Mesendoderm (in vitro differentiated cells): Measurements from ENCODE around the gene TMEM9.

Experiments used
- DNase-seq: peaks from one replicate; pipeline ENCODE4 v3.0.0; 2013
- H2AK5ac ChIP-seq: 2 replicates; pipeline ENCODE4 v1.6.1; 2013; ENCODE audit warnings: low read length, inconsistent platforms
- H2BK120ac ChIP-seq: 2 replicates; pipeline ENCODE4 v1.6.1; 2013; ENCODE audit warnings: low read depth, mild to moderate bottlenecking, low read length, moderate library complexity, mixed read lengths
- H2BK15ac ChIP-seq: replicated peaks from 2 replicates; pipeline ENCODE4 v1.6.1; 2013; ENCODE audit warnings: low read depth, mild to moderate bottlenecking, moderate library complexity
- H2BK5ac ChIP-seq: 2 replicates; pipeline ENCODE4 v1.6.1; 2013; ENCODE audit warnings: low read length, inconsistent platforms
- H3K18ac ChIP-seq: 2 replicates; pipeline ENCODE4 v1.6.1; 2013; ENCODE audit warnings: mild to moderate bottlenecking, low read length, mixed read lengths
- H3K23ac ChIP-seq: one replicate; pipeline ENCODE4 v1.6.1; 2013; ENCODE audit warnings: low read length
- H3K27ac ChIP-seq: 2 replicates; pipeline ENCODE4 v1.5.1; 2013; ENCODE audit warnings: low read depth, mild to moderate bottlenecking, inconsistent platforms, low read length, moderate library complexity
- H3K27me3 ChIP-seq: 2 replicates; pipeline ENCODE4 v1.6.1; 2013; ENCODE audit warnings: low read length, control low read depth, mild to moderate bottlenecking, inconsistent platforms; ENCODE audit not compliant: insufficient read depth, poor library complexity
- H3K36me3 ChIP-seq: 2 replicates; pipeline ENCODE4 v1.6.1; 2013; ENCODE audit warnings: low read length, inconsistent platforms; ENCODE audit not compliant: control insufficient read depth, insufficient read depth
- H3K4ac ChIP-seq: one replicate; pipeline ENCODE4 v1.6.1; 2013; ENCODE audit warnings: low read depth, mild to moderate bottlenecking, low read length, moderate library complexity
- H3K4me1 ChIP-seq: 2 replicates; pipeline ENCODE4 v1.6.1; 2013; ENCODE audit warnings: low read depth, low read length, inconsistent platforms; ENCODE audit not compliant: control insufficient read depth
- H3K4me2 ChIP-seq: 2 replicates; pipeline ENCODE4 v1.6.1; 2013; ENCODE audit warnings: low read length
- H3K4me3 ChIP-seq: 2 replicates; pipeline ENCODE4 v1.5.1; 2013; ENCODE audit warnings: mild to moderate bottlenecking, low read length
- H3K56ac ChIP-seq: one replicate; pipeline ENCODE4 v1.6.1; 2013; ENCODE audit warnings: low read length
- H3K79me1 ChIP-seq: 2 replicates; pipeline ENCODE4 v1.6.1; 2013; ENCODE audit warnings: low read length, inconsistent platforms
- H3K79me2 ChIP-seq: 2 replicates; pipeline ENCODE4 v1.6.1; 2013; ENCODE audit warnings: mild to moderate bottlenecking, low read length; ENCODE audit not compliant: control insufficient read depth, insufficient read depth
- H3K9ac ChIP-seq: 2 replicates; pipeline ENCODE4 v1.6.1; 2013; ENCODE audit warnings: low read length, inconsistent platforms
- H4K5ac ChIP-seq: one replicate; pipeline ENCODE4 v1.6.1; 2013; ENCODE audit warnings: low read length
- H4K8ac ChIP-seq: one replicate; pipeline ENCODE4 v1.6.1; 2013; ENCODE audit warnings: low read depth, mild to moderate bottlenecking, control low read depth, low read length, moderate library complexity
- WGBS: extraction: QIAGEN DNeasy Blood & Tissue Kit; methylation state at CpG from one replicate; pipeline ENCODE4 v1.1.7; 2013; ENCODE audit warnings: low lambda C conversion rate, missing lambda C conversion rate; ENCODE audit not compliant: insufficient coverage; ENCODE audit errors: extremely low coverage; 5-methylcytosine and 5-hydroxymethylcytosine counted together

Gene TMEM9

DNA sequence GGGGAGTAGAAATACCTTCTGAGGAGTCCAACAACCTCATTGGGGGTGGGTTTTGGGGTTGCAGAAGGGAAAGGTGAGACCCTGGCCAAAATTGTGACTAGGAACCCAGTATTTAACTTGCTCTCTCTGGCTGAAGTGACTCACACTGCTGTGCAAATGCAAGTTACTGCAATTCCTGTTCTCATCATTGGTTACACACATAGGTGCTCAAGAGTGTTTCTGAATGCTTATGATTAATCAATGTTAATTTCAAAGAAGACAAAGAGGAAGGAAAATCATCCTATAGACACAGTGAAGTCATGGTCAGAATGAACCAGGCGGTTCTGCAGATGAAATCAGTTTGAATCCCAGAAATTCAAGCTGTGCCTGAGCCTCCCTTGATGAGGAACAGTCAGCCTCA is 30.4 kb downstream of the TMEM9 start:
- Histone ChIP-seq H3K36me3 (no peaks in the 10 kb centered on the region), H3K4me2 (no peak overlapping the region), H3K56ac (no peak overlapping the region), H3K4ac (no peak overlapping the region), H2AK5ac (no peak overlapping the region), H3K4me1 (no peaks in the 10 kb centered on the region), H3K27ac (no peak overlapping the region), H4K8ac (no peak overlapping the region), H3K9ac (no peak overlapping the region), H3K79me1 (no peaks in the 10 kb centered on the region), H3K4me3 (no peak overlapping the region), H3K79me2 (no peaks in the 10 kb centered on the region), H2BK15ac (no peak overlapping the region), H3K27me3 (no peaks in the 10 kb centered on the region), H3K23ac (no peak overlapping the region), H3K18ac (no peak overlapping the region), H2BK120ac (no peak overlapping the region), H4K5ac (no peak overlapping the region), H2BK5ac (no peak overlapping the region)
- DNase-seq, result no peak
- no CpG with 5 or more reads among the region's 1 CpG for WGBS

DNA sequence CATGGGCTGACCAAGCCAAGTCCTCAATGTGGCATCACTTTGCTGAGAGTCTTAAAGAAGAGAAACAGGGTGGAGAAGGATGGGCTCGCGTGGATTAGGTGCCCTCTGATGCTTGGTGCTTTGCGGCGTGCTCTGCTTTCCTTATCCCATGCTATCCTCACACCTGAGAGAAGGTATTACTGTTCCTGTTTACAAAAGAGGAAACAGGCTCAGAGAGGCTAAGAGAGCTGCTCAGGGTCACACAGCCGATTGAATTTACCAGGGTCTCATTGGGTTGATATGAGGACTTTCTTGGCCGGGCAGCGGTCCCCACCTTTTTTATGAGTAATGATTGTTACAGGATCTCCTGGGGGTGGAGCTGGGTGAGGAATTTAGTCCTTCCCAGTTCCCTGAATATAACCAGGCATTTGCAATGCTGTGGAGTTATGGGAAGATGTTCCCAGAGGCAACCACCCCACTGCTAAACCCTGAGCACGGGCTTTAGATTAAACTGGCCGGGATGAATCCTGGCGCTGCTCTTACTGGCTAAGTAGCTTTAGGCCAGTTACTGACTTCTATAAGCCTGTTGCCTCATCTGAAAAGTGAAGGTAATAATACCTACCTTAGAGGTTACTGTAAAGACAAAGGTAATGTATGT is 31.8 kb downstream of the TMEM9 start:
- Histone ChIP-seq H3K4me2 (no peak overlapping the region), H3K4me3 (no peak overlapping the region), H3K27me3 (no peaks in the 10 kb centered on the region), H4K5ac (no peak overlapping the region), H3K9ac (no peak overlapping the region), H2BK120ac (no peak overlapping the region), H3K36me3 (no peaks in the 10 kb centered on the region), H3K23ac (no peak overlapping the region), H3K27ac (no peak overlapping the region), H2BK5ac (no peak overlapping the region), H4K8ac (no peak overlapping the region), H3K18ac (no peak overlapping the region), H2AK5ac (no peak overlapping the region), H2BK15ac (no peak overlapping the region), H3K79me2 (no peaks in the 10 kb centered on the region), H3K79me1 (no peaks in the 10 kb centered on the region), H3K4me1 (no peaks in the 10 kb centered on the region), H3K56ac (no peak overlapping the region), H3K4ac (no peak overlapping the region)
- DNase-seq, result no peak
- WGBS, result no CpG with 5 or more reads among the region's 10 CpGs

DNA sequence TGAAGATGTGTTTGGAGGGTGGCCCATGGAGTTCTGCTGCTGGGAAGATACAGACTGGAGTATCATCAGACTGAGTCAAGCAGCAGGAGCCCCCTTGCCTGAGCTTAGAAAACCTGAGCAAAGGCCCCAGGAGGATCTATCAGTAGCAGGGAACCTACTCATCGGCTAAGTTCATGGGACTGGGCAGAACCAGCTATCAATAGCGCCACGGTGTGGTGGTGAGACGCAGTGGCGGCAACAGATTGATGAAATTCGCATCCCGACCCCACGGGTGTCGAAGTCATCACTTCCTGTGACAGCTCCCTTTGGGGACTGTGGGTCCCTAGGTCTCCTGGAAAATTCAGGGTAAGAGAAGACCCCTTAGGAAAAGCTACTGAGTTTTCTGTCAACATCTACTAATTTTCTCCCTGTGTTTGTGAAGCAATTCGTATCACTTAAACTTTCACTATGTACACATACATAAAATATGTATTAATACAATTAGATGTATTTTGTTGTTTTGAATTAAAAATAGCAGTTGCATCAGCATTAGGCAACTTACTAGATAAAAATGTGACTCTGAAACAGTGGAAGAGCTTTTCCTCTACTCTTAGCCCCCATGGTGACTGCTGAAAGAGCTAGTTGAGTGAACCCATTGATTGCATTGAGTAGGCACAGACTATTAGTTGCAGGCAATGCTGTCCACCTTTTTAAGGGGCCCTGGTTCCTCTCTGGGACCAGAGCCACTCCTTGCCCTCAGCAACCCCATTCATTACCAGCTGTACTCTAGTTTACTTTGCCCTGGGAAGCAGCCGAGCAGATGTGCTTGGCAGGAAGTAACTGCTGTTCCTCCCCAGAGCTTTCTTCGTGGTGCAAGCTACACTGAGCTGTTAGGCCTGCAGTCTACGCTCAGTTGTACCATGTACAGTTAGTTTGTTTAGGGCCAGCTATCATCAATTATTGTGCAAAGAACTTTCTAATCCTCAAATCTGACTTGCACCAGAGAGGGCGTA is 34.8 kb downstream of the TMEM9 start:
- H3K27me3 ChIP-seq, result no peaks in the 10 kb centered on the region
- H3K36me3 ChIP-seq, result no peaks in the 10 kb centered on the region
- H3K4ac ChIP-seq, result no peak overlapping the region
- no peak overlapping the region for H3K56ac ChIP-seq
- H3K79me2 ChIP-seq, result no peaks in the 10 kb centered on the region
- DNase-seq, result peak; percentile 74
- H2BK120ac ChIP-seq, result no peak overlapping the region
- H3K27ac ChIP-seq, result no peak overlapping the region
- no peak overlapping the region for H2BK5ac ChIP-seq
- H3K9ac ChIP-seq, result no peak overlapping the region
- H3K4me3 ChIP-seq, result no peak overlapping the region
- H2BK15ac ChIP-seq, result no peak overlapping the region
- H3K23ac ChIP-seq, result no peak overlapping the region
- no peaks in the 10 kb centered on the region for H3K4me1 ChIP-seq
- H4K5ac ChIP-seq, result no peak overlapping the region
- H2AK5ac ChIP-seq, result no peak overlapping the region
- H3K4me2 ChIP-seq, result no peak overlapping the region
- WGBS, result no CpG with 5 or more reads among the region's 14 CpGs
- H3K79me1 ChIP-seq, result no peaks in the 10 kb centered on the region
- no peak overlapping the region for H3K18ac ChIP-seq
- no peak overlapping the region for H4K8ac ChIP-seq

DNA sequence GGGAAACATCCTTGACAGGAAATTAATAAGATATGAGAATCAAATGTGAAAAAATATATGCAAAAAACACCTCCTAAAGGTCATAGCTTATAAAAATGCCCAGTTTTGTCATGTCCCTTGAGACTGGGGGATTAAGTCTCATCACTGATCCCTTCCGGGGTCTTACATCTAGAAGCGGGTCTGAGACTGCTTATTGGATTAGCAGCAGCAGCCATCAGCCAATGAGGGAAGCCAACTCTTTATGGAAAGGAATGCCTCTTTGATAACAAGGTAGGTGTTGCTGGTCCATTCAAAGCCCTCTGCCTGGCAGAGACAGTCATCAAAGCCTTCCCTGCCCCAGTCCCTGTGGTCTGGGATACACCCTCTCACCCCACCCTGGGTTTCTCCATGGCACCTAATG is 38.2 kb downstream of the TMEM9 start:
- H3K4me1 ChIP-seq, result no peaks in the 10 kb centered on the region
- H3K18ac ChIP-seq, result no peak overlapping the region
- H3K27ac ChIP-seq, result no peak overlapping the region
- H3K79me1 ChIP-seq, result no peaks in the 10 kb centered on the region
- H2BK5ac ChIP-seq, result no peak overlapping the region
- no peaks in the 10 kb centered on the region for H3K27me3 ChIP-seq
- H4K5ac ChIP-seq, result no peak overlapping the region
- no peak overlapping the region for H3K4me3 ChIP-seq
- H3K4ac ChIP-seq, result no peak overlapping the region
- H3K4me2 ChIP-seq, result no peak overlapping the region
- no peak overlapping the region for H3K56ac ChIP-seq
- no peak overlapping the region for H2BK120ac ChIP-seq
- no peaks in the 10 kb centered on the region for H3K79me2 ChIP-seq
- peak; percentile 27 for DNase-seq
- H3K9ac ChIP-seq, result no peak overlapping the region
- no peak overlapping the region for H2BK15ac ChIP-seq
- no peaks in the 10 kb centered on the region for H3K36me3 ChIP-seq
- H3K23ac ChIP-seq, result no peak overlapping the region
- no CpG with 5 or more reads among the region's 2 CpGs for WGBS
- H4K8ac ChIP-seq, result no peak overlapping the region
- no peak overlapping the region for H2AK5ac ChIP-seq

DNA sequence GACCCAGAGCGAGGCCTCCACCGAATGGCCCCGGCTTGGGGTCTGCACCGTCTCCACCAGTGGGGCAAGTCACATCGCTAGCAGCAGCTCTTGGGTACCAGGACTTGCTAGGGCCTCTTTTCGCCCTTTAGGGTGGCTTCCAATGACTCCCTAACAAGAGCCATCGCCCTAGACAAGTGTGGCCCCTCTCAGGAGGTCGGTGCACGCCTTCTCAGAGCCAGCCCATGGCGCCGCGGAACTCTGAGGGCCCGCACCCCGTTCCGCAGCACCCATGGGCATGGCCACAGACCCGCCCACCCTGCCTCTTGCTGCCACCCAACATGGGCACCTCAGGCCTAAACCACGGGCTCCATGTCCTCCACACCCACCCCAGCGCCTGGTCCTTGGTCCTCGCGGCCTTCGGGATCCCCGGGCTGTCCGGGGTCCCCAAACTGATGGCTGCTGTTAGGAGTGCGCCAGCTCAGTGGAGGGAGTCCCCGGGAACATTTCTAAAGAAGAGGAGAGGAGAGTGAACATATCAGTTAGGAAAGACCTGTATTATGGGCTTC is 38.8 kb downstream of the TMEM9 start:
- no peaks in the 10 kb centered on the region for H3K27me3 ChIP-seq

More for the DNA sequence above, 38.8 kb downstream of the TMEM9 start:
- Histone ChIP-seq H3K4ac (no peak overlapping the region), H3K18ac (no peak overlapping the region), H3K23ac (no peak overlapping the region), H3K56ac (no peak overlapping the region), H3K27ac (no peak overlapping the region), H3K9ac (no peak overlapping the region), H3K4me3 (no peak overlapping the region), H3K79me2 (no peaks in the 10 kb centered on the region), H3K4me2 (no peak overlapping the region), H3K4me1 (no peaks in the 10 kb centered on the region), H4K8ac (no peak overlapping the region), H2AK5ac (no peak overlapping the region), H3K36me3 (no peaks in the 10 kb centered on the region), H2BK5ac (no peak overlapping the region), H4K5ac (no peak overlapping the region), H3K79me1 (no peaks in the 10 kb centered on the region), H2BK120ac (no peak overlapping the region), H2BK15ac (no peak overlapping the region)
- WGBS, result no CpG with 5 or more reads among the region's 25 CpGs
- DNase-seq, result no peak
